Activated T-helper 9 cell treated with anti-CD3 and anti-CD28 coated beads, Interleukin-2, amount 50 U/mL, for 16 hours (primary cell): ENCODE measurements around the gene CDK16.

Experiments used
- DNase-seq: peaks from one replicate; pipeline ENCODE4 v3.0.0-alpha.2; 2020; ENCODE audit warnings: low read depth

CDK16 gene

GRCh38 chrX:47186096-47186740 lies 32.3 kb upstream of the CDK16 start:
- no peak for DNase-seq

GRCh38 chrX:47187106-47187677 lies 31.3 kb upstream of the CDK16 start:
- DNase-seq, result no peak

- no peak for DNase-seq
Observed at GRCh38 chrX:47189906-47190305, 28.6 kb upstream of the CDK16 start.

GRCh38 chrX:47190445-47191269 lies 27.8 kb upstream of the CDK16 start:
- DNase-seq, result peak; percentile 74

GRCh38 chrX:47191331-47191730 lies 27.1 kb upstream of the CDK16 start:
- DNase-seq, result peak; percentile 35

GRCh38 chrX:47191806-47192401 lies 26.6 kb upstream of the CDK16 start:
- no peak for DNase-seq

- DNase-seq, result peak; percentile 94
Observed at GRCh38 chrX:47193475-47194193, 24.8 kb upstream of the CDK16 start, which contains the start of gene UBA1. Gene UBA1 (plus strand): TSS chrX:47193829. CDS start chrX:47198803, 4,974 bp downstream.

- no peak for DNase-seq
Observed at GRCh38 chrX:47194194-47194787, 24.2 kb upstream of the CDK16 start.

- DNase-seq, result no peak
Observed at GRCh38 chrX:47196098-47196497, 22.4 kb upstream of the CDK16 start.

GRCh38 chrX:47197526-47197925 lies 21.0 kb upstream of the CDK16 start:
- DNase-seq, result no peak

- DNase-seq, result no peak
Observed at GRCh38 chrX:47198026-47198686, 20.3 kb upstream of the CDK16 start.

GRCh38 chrX:47198687-47199080 lies 19.8 kb upstream of the CDK16 start:
- DNase-seq, result no peak

- DNase-seq, result no peak
Observed at GRCh38 chrX:47199286-47199685, 19.2 kb upstream of the CDK16 start.

GRCh38 chrX:47200385-47201150 lies 17.9 kb upstream of the CDK16 start:
- DNase-seq, result no peak

GRCh38 chrX:47201345-47201944 lies 17.0 kb upstream of the CDK16 start:
- DNase-seq, result no peak

GRCh38 chrX:47202316-47202715 lies 16.2 kb upstream of the CDK16 start:
- no peak for DNase-seq

GRCh38 chrX:47202877-47203276 lies 15.6 kb upstream of the CDK16 start:
- DNase-seq, result no peak

- DNase-seq, result no peak
Observed at GRCh38 chrX:47204970-47205369, 13.5 kb upstream of the CDK16 start.

- no peak for DNase-seq
Observed at GRCh38 chrX:47206316-47206715, 12.2 kb upstream of the CDK16 start.

- no peak for DNase-seq
Observed at GRCh38 chrX:47208108-47208507, 10.4 kb upstream of the CDK16 start.
